ENCODE data around the gene KIAA1549.
"Not testable (repeated sequence)": the region's sequence is repeated elsewhere in the genome, so short reads cannot be mapped to it uniquely, and the experiment has no call there.

KIAA1549 gene

DNA sequence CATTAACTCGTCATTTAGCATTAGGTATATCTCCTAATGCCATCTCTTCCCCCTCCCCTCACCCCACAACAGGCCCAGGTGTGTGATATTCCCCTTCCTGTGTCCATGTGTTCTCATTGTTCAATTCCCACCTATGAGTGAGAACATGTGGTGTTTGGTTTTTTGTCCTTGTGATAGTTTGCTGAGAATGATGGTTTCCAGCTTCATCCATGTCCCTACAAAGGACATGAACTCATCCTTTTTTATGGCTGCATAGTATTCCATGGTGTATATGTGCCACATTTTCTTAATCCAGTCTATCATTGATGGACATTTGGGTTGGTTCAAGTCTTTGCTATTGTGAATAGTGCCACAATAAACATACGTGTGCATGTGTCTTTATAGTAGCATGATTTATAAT lies 169.9 kb downstream of the KIAA1549 start:
- DNase-seq (ENCODE audit: low read depth in 3 of 3): not testable (repeated sequence)

DNA sequence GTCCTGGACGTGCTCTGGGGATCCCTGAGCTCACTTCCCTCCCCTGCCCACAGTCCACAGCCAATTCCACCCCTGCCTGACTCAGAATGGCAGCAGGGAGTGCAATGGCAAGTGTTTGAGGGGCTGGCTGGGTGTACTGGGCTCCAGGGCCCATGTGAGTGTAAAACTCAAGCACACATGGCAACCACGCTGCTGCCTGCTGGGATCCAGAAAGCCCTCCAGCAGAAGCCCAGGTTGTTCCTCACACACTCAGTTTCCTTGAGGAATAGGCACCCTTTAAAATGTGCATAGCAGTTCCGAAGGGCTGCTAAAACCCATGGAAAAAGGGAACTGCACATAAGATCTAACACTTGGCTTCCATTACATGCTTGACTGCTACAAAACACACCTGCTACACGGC lies 171.8 kb downstream of the KIAA1549 start:
- DNase-seq (ENCODE audit: low read depth in 3 of 3): no peak

DNA sequence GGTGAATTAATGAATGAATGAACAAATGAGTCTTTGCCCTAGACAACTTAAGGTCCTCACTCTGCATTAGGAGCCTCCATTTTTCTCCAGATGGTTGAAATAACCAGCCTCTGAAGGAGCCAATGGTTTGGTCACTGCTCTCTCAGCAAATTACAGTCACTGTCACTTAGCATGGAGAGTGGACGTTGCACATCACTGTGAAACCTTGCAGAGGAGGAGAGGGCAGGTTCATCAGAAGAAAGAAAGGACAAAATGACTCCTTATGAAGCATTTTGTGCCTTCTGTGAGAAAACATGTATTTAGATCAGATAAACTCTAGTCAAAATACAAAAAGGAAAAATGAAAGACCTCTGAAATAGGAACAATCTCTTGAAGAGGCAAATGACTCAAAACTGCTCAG lies 176.6 kb downstream of the KIAA1549 start:
- no peak for DNase-seq (ENCODE audit: low read depth in 3 of 3)

DNA sequence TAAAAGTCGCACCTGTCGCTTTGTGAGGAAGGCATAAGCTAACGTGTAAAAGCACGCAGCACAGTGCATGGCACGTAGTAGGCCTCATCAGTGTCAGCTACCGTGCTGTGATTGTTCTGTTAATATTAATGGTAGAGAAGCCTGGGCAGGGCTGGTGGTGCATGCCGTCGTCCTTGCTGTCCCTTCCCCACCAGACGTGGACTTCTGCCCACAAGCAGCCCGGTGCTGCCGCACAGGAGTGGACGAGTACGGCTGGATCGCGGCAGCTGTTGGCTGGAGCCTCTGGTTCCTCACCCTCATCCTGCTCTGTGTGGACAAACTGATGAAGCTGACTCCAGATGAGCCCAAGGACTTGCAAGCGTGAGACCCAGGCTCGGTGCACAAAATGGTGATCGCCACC lies 178.5 kb downstream of the KIAA1549 start:
- no peak for DNase-seq (ENCODE audit: low read depth in 3 of 3)

DNA sequence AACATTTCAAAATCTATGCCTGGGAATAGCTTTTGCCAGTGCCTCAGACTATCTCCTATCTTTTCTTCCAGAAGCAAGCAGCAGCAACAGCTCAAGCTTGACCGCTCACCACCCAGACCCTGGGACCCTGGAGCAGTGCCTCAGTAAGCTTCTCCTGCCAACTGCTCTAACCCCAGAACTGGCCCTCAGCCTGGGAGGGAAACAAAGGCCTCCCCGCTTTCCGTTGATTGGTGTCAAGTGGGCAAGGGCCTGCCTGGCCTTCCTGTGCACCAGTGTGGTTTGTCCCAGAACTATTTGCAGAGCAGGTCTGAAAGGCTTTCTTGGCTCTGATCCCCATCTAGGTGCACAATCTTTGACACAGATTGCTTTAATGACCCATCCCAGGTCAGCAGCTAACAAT lies 179.9 kb downstream of the KIAA1549 start:
- DNase-seq (ENCODE audit: low read depth in 3 of 3): no peak

GRCh38 chr7:138799336-138800000 lies 181.7 kb downstream of the KIAA1549 start:
- DNase-seq (ENCODE audit: low read depth in 3 of 3): no peak

GRCh38 chr7:138798836-138799235 lies 182.4 kb downstream of the KIAA1549 start:
- no peak for DNase-seq (ENCODE audit: low read depth in 3 of 3)

DNA sequence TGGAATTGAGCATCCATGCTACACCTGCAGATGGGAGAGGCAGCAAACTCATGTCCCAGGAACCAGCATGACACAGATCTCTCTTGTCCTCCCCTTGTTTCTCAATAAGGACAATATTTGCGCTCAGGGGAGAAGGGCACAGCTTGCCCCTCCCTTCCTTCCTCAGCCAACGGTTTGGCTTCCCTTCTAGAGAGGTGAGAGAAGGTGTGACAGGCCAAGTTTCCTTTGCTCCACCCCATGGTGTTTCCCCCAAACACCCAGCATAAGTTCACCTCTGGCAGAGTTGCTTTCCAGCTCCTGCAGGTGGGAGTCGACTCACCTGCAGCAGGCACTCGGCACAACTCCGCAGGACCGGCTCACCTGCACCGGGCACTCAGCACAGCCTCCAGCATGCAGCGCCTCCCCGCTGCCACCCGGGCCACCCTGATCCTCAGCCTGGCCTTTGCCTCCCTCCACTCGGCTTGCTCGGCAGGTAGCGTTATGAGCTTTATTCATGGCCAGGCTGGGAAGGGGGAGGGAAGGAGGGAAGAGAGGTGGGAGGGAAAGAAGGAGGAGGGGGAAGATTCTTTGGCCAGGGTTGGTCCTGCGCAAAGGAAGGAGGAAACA lies 183.4 kb downstream of the KIAA1549 start, which contains the start of the genes ATP6V0A4 and TMEM213:
TSS of gene ATP6V0A4 (minus strand) at position 482 of the 606 bp plus-strand sequence. CDS start 26,949 bp downstream, outside the sequence.
TSS of gene TMEM213 (plus strand) at position 280 of the 606 bp plus-strand sequence. CDS start at position 391, 111 bp downstream.
- no peak for DNase-seq (ENCODE audit: low read depth in 3 of 3)

DNA sequence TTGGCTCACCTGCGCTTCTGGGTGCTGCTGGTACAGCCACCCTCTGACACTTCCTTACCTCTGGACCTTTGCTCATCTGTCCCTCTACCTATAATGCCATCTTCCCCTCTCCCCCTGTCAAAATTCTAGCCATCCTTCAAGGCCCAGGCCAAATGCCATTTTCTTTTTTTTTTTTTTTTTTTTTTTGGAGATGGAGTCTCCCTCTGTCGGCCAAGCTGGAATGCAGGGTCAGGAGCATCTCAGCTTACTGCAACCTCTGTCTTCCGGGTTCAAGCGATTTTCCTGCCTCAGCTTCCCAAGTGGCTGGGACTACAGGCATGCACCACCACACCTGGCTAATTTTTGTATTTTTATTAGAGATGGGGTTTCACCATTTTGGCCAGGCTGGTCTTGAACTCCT lies 184.1 kb downstream of the KIAA1549 start:
- not testable (repeated sequence) for DNase-seq (ENCODE audit: low read depth in 3 of 3)

- DNase-seq (ENCODE audit: low read depth in 3 of 3): no peak
These were observed 185.1 kb downstream of the KIAA1549 start for GRCh38 chr7:138796038-138796615.

- DNase-seq (ENCODE audit: low read depth in 3 of 3): no peak
These were observed 195.4 kb downstream of the KIAA1549 start for GRCh38 chr7:138785587-138786437.

- DNase-seq (ENCODE audit: low read depth in 3 of 3): no peak
These were observed 196.5 kb downstream of the KIAA1549 start for GRCh38 chr7:138784692-138785091.
